Ovary (tissue), 3 donors: Measurements from ENCODE around the gene RPUSD2.

Experiments
- CTCF ChIP-seq, 3 donors: fragments of 450-650 bp in 2 of 3; fragments of 200-600 bp in 1 of 3; IDR thresholded peaks; one replicate each; pipeline versions ENCODE4 v1.5.1 to v1.8.0; 2016 to 2022; ENCODE audit warnings: antibody characterized with exemption in 3 of 3, mild to moderate bottlenecking in 1 of 3
- EP300 ChIP-seq: sonication (generic); formaldehyde crosslinking; IDR thresholded peaks from one replicate; pipeline ENCODE4 v1.6.1; 2017; ENCODE audit warnings: antibody characterized with exemption
- POLR2A ChIP-seq: fragments of 450-650 bp; IDR thresholded peaks from one replicate; pipeline ENCODE4 v1.6.1; 2017; ENCODE audit warnings: antibody characterized with exemption, mild to moderate bottlenecking, moderate library complexity
- donor health status: DM: no; HTN: no; CAD: no.

GRCh38 chr15:40593165-40593564 lies 24.1 kb downstream of the RPUSD2 start:
- no peak for TF ChIP-seq CTCF (IDR thresholded peaks at IDR 0.05)
- no peak for TF ChIP-seq POLR2A
- no peak for TF ChIP-seq EP300
